OCI-M2 (cell line): ENCODE results near the gene FITM1.

Experiments
- DNase-seq: peaks from one replicate; lab custom pipeline; 2025; ENCODE audit not compliant: unreplicated experiment; lab: John Stamatoyannopoulos, UW

Gene FITM1

DNA sequence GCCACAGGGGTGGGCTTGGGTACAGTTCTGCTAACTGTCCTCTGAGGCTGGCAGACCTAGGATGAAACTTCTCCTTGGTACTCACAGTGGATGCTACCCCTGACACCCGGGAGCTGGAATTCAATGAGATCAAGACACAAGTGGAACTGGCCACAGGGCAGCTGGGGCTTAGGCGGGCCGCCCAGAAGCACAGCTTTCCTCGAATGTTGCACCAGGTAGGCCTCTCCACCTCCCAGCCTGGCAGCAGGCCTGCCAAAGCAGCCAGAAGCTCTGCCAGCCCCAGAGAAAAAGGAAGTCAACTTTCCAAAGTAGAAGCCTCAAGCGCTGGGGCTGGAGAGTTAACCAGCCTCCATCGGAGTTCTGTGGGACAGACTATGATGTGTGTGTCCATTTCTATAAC is 13.3 kb upstream of the FITM1 start:
- DNase-seq: no peak

DNA sequence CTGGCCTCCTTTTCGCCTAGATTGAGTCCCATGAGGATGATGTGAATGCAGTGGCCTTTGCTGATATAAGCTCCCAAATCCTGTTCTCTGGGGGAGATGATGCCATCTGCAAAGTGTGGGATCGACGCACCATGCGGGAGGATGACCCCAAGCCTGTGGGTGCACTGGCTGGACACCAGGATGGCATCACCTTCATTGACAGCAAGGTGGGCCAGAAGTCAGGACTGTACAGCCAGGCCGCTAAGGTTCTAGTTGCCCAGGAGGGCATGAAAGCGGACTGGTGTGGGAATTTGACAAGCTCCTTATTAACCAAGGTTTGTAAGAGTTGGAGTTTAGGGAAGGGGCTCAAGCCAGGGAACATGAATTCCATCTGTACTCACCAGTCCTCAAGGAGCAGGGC is 10.8 kb upstream of the FITM1 start:
- DNase-seq: no peak

DNA sequence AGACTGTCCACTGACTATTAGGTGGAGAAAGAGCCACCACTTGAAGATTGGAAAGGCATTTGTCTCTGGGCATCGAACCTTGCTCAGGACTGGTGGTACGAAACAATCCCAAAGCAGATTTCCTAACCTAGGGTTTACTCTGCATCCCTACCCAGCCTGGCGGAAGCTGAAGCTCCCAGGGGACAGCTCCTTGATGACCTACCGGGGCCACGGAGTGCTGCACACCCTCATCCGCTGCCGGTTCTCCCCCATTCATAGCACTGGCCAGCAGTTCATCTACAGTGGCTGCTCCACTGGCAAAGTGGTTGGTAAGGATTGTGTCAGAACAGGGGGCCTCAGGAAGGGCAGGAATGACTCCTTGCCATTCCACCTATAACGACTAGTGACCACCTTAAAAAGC is 9.2 kb upstream of the FITM1 start:
- no peak for DNase-seq

DNA sequence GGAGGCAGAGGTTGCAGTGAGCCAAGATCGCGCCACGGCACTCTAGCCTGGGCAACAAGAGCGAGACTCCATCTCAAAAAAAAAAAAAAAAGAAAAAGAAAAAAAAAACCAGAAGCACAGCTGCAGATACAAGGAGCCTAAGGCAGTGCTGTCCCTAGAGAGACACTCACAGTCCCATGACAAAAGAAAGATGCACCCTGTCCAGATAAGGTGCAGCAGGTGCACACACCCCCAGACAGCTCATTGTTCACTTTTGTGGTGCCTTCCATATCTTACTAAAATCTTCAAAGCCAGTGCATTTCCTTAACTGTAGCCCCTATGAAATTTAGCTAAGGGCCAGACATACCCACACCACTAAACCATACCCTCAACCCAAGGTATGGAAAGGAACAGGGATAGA is 8.0 kb upstream of the FITM1 start:
- no peak for DNase-seq

DNA sequence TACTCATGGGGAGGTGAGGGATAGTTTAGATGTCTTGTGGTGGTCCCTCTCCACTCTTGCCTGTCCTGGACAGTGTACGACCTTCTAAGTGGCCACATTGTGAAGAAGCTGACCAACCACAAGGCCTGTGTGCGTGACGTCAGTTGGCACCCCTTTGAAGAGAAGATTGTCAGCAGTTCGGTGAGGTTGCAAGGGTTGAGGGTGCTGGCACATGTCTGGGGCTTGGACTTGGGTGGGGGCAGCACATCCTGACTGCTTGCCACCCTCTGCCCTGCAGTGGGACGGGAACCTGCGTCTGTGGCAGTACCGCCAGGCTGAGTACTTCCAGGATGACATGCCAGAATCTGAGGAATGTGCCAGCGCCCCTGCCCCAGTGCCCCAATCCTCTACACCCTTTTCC is 7.6 kb upstream of the FITM1 start:
- DNase-seq: no peak

DNA sequence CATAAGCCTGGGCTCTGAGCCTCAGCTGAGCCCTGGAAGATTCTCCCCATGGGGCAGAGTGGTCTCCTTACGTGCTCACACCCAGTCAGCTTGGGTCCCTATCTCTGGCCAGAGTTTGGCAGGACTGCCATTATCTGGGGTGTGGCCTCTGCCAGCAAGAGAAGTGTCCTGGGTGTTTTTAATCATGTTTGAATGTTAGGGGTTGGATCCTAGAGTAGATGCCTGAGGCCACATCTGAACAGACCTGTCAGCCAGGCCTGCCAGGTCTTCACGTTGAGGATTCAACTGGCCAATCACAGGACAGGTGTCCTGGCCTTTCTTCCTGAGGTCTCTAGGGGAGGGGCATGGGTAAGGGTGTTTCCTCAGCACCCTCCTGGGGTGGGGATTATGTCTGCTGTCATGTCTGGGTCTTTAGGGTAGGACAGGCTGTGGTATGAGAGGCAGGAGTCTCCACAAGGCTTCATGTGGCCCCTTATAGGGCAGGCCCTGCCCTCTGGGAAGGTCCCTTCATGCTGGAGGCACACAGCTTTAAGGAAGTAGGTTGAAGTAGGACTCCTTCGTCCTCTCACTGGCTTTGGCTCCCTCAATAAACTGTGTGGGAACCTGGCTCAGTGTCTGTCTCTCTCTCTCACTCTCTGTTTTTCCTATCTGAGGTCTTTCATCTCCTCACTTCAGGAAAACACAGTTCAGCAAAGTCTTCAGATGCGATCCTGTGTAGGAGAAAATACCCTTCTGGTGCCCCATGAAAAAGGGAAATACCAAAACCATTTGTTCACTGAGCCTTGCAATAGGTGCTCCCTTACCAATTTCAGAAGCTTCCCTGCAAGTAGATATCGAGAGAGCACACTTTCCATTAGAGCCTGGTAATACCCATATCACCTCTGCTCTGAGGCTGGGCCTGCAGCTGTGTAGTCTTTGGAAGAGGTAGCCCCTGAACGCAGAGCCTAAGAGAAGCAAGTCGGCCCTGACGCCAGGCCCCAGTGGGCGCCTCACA is 6.7 kb upstream of the FITM1 start:
- DNase-seq: no peak

DNA sequence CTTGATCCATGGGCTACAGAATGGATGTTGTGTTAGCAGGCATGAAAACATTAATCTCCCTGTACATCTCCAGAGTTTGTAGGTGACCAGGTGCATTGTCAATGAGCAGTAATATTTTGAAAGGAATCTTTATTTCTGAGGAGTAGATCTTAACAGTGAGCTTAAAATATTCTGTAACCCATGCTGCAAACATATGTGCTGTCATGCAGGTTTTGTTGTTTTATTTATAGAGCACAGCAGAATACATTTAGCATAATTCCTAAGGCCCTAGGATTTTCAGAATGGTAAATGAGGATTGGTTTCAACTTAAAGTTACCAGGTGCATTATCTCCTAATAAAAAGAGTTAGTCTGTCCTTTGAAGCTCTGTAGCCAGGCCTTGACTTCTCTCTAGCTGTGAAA is 3.5 kb upstream of the FITM1 start:
- DNase-seq: no peak

DNA sequence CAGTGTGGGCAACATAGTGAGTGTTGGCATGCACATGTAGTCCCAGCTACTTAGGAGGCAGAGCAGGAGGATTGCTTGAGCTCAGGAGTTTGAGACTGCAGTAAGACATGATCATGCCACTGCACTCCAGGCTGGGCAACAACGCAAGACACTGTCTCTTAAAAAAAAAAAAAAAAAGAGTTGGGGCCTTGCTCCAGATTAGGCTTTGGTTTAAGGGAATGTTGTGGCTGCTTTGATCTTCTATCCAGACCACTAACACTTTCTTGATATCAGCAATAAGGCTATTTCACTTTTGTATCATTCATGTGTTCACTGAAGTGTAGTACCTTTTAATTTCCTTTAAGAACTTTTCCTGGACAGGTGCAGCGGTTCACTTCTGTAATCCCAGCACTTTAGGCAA is 2.8 kb upstream of the FITM1 start:
- no peak for DNase-seq

DNA sequence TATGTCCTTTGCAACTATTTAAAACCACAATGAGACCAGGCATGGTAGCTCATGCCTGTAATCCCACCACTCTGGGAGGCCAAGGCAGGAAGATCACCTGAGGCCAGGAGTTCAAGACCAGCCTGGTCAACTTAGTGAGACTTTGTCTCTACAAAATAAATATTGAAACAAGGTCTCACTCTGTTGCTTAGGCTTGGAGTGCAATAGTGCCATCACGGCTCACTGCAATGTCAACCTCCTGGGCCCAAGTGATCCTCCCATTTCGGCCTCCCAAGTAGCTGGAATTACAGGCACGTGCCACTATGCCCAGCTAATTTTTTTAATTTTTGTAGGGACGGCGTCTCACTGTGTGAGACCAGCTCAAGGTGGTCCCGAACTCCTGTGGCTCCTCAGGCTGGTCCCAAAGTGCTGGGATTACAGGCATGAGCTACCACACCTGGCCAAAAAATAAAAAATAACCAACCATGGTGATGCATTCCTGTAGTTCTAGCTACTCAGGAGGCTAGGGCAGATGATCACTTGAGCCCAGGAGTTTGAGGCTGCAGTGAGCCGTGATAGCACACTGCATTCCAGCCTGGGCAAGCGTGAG is 955 bp upstream of the FITM1 start:
- no peak for DNase-seq

DNA sequence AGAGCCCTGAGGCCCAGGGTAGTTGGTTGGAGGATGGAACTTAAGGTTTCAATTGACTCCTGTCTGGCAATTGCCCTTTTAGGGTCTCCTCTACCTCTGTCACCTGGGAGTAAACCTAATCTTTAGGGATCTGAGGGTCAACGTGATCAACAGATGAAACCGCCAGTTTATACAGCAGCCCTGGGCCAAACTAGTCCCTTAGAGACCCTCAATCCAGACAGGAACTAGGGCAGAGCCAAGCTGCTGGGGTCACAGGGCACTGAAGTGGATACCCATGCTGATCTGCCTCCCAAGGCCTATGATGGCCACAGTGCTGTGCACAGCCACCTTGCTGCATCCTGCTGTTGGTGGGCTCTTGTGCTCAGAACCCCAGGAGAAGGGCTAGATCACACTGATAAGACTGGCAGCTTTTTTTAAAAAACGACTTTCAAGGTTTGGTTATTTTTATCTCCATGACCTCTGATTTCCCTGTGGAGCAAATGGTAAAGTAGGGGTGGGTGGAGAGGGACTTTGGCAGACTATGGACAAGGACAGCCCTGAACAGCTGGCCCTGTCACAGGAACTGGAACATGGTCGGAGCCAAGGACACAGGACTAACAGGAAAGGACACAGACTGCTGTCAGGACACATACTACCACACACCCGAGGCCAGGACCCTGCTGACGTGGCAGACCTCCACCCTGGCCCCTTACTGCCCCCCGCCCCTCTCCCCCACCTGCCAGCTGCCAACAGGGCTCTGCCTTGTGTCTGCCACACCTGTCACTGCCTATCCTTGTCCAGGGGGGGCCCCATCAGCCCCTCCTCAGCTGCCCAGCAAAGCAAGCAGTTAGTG is 474 bp downstream of the FITM1 start:
- no peak for DNase-seq

DNA sequence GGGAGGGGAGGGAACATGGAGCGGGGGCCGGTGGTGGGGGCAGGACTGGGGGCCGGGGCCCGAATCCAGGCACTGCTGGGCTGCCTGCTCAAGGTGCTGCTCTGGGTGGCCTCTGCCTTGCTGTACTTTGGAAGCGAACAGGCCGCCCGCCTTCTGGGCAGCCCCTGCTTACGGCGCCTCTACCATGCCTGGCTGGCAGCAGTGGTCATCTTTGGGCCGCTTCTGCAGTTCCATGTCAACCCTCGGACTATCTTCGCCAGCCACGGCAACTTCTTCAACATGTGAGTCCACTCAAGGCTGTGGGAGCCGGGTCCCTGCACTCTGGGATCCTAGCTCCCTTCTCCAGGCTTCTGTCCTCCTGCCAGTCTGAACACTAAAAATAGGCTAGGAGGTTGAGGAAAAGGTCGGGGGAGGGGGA is 1.1 kb downstream of the FITM1 start:
- DNase-seq: no peak

DNA sequence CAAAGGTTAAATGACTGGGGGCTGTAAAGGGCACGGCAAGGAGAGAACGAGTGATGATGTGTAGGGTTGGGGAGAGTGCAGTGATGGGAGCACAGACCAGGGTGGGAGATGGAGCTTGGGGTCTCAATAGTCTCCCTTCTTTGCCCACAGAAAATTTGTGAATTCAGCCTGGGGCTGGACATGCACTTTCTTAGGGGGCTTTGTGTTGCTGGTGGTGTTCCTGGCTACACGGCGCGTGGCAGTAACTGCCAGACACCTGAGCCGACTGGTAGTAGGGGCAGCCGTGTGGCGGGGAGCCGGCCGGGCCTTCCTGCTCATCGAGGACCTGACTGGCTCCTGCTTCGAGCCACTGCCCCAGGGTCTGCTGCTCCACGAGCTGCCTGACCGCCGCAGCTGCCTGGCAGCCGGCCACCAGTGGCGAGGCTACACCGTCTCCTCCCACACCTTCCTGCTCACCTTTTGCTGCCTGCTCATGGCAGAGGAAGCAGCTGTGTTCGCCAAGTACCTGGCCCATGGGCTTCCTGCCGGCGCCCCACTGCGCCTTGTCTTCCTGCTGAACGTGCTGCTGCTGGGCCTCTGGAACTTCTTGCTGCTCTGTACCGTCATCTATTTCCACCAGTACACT is 1.7 kb downstream of the FITM1 start:
- no peak for DNase-seq

DNA sequence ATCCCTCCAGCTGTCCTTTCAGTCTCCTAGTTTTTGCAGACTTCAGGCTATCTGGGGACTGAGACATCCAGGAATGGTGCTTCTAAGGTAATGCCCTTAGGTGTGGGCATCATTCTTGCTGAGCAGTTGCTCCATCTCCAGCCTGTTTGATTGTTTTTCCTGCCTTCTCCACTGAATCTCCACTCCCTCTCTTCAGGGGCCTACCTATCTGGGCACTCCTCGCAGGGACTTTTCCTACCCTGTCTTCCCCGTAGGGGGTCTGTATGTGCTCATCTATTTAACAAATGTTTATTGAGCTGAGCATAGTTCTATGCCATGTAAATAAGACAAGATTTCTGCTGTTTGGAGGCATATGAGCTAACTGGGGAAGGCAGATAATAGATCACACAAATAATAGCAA is 2.5 kb downstream of the FITM1 start:
- DNase-seq: no peak

DNA sequence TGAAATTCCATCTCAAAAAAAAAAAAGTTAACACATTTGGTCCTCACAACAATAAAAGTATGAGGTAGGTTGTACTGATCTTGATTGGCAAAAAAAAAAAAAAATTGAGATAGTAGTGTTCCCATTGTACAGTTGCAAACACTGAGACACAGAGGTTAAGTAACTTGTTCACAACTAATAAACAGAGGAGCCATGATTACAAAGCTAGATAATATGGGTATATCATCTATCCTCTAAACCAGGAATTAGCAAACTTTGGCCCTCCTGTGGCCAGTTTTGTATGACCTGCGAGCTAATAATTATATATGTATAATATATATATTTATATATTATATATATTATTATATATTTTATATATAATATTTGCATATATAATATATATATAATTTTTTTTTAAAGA is 3.3 kb downstream of the FITM1 start:
- no peak for DNase-seq

DNA sequence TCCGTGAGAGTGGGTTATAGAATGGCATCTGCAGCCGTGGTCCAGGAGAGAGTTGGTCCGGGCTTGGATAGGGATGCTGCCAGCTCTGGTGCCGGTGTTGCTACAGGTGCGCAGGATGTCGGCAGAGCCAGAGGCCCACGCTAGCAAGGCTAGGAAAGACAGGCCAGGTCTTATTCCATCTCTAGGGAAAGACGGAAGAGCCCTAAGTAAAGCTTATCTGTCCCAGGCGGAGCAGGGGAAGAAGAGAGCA is 5.0 kb downstream of the FITM1 start:
- DNase-seq: no peak

DNA sequence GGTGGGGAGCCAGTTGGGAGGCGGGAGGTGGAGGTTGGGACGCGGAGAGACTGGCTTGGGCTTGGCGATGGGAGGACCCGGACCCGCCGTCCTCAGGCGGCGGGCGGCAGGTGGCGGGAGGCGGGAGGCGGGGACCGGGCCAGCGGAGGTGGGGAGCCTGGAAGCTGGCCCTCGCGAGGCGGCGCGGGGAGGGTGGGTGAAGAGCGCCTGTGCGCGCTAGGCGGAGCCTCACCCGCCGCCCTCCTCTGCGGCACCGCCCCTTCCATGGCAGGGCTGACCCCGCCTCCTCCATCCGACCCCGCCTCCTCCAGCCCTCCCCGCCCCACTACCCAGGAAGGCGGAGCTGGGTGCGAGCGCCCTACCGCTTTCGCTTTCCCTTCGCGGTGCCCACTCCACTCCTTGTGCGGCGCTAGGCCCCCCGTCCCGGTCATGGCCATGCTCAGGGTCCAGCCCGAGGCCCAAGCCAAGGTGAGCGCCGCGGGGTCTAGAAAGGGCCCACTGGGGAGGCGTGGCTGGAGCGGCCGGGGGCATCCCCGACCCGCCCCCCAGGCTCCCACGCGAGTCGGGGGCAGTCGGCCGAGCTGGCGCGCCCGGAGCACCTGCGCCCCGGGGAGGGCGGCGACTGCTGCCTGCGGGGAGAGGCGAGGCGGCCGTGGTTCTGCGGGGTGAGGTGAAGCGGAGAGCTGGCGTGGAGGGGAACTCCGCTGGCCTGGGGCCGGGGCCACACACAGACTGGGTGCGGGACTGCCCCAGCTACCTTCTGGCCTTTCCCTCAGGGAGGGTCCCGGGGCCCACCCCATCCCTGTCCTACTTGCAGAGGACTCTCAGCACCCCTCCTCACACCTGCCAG is 5.6 kb downstream of the FITM1 start, which contains the start of gene PSME1:
PSME1 (plus strand) TSS at position 361 of the 850 bp plus-strand sequence; CDS start at position 430, 69 bp downstream.
- DNase-seq: peak; percentile 57

DNA sequence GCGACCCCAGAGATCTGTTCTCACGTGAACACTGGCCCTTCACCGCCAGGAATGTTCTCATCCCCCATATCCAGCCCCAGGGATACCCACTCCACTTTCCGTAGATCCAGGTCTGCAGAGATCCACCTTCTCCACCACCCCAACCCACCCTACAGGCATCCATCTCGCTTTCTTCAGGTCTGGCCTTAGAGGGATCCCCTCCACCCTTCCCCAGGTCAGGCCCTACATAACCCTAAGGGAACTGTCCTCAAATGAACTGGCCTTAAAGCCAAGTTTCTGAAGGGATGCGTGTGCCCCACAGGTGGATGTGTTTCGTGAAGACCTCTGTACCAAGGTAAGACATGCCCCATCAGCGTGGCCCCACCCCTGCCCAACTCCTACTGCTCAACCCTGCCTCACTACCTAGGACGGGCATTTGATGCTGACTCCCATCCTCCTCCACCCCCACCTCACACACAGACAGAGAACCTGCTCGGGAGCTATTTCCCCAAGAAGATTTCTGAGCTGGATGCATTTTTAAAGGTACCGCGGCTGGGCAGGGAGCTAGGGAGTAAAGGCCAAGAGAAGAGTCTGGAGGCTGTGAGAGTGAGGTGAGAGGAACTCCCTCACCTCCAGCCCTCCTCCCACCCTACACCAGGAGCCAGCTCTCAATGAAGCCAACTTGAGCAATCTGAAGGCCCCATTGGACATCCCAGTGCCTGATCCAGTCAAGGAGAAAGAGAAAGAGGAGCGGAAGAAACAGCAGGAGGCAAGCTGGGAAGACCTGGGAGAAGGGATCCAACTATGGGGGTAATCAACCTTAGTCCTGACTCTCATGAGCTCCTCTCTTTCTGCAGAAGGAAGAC is 6.4 kb downstream of the FITM1 start:
- DNase-seq: no peak

DNA sequence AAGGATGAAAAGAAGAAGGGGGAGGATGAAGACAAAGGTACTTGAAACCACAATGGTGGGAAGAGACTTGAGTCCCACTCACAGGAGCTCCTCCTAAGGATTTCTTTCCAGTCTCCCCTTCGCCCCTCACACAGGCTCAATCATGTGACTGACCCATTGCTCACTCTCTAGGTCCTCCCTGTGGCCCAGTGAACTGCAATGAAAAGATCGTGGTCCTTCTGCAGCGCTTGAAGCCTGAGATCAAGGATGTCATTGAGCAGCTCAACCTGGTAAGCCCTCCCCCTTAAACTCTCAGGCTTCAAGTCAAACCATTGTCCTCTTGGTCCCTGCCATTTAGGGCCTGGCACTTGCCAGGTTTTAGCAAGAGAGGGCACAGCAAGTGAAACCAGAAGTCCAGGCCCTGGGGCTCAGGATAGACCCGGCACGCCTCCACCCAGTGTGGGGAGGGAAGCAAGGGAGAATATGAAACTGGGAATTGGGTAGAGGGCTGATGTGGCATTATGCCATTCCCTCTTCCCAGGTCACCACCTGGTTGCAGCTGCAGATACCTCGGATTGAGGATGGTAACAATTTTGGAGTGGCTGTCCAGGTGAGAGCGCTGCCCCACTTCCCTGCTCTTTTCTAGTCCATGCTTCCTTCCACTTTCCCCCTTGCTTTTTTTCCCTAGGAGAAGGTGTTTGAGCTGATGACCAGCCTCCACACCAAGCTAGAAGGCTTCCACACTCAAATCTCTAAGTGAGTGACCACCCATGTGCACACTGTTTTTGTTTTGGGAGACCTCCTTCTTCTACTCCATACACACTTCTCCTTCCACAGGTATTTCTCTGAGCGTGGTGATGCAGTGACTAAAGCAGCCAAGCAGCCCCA is 7.3 kb downstream of the FITM1 start:
- no peak for DNase-seq
